ENCODE results near the gene POLQ. TPM values are rescaled to one million over a fixed set of nuclear protein-coding genes. Genes with fewer than 3 reads are reported as not detected.

The POLQ gene
- total and polyA plus RNA-seq, 10 of the 15 experiments (the other 5 are each of a cell fraction or from before 2014, with no cell fraction given): 3.3 to 22.4 (median 15.9) TPM

- no peak for ATAC-seq
Measured at GRCh38 chr3:121414924-121415323, 130.9 kb downstream of the POLQ start.

More at GRCh38 chr3:121414924-121415323, 130.9 kb downstream of the POLQ start:
- SMC1A ChIA-PET (ENCODE audit: uncharacterized antibody, unreplicated experiment): no interaction called here
- 100% methylated on average over 2 of the region's 2 CpGs for WGBS (ENCODE audit: insufficient coverage, insufficient replicate concordance, low lambda C conversion rate, missing lambda C conversion rate)
- CTCF ChIA-PET: interaction anchor here (0.7 to 1.5 kb wide), 2 partner anchors 9 to 388 kb away, joined by 3 read pairs; no protein-coding TSS in a partner anchor
- intact Hi-C loops (cut with micrococcal nuclease; ENCODE audit: unreplicated experiment): no loop called here
- no peaks in the 10 kb centered on the region for H3K9me3 ChIP-seq (replicated peaks; ENCODE audit: control insufficient read depth, insufficient read depth, low read length)
- no peak overlapping the region for H3K4me3 ChIP-seq
- H3K9ac ChIP-seq (ENCODE audit: control insufficient read depth, insufficient read depth, low read length): no peak overlapping the region
- no peaks in the 10 kb centered on the region for H4K20me1 ChIP-seq (ENCODE audit: control insufficient read depth, insufficient read depth)
- TF ChIP-seq ZBTB11 (CRISPR knock-in tag; IDR thresholded peaks at IDR 0.05): no peak
- TF ChIP-seq E2F8 (IDR thresholded peaks at IDR 0.05; ENCODE audit: low read depth, partially characterized antibody): no peak
- no peak for TF ChIP-seq IRF3 (IDR thresholded peaks at IDR 0.05)
- POLR2A ChIA-PET: no interaction called here
- RAD21 ChIA-PET (ENCODE audit: unreplicated experiment): no interaction called here
- FAIRE-seq: no peak
- H3K4me2 ChIP-seq (ENCODE audit: control insufficient read depth, insufficient read depth): no peak overlapping the region
- H2AFZ ChIP-seq (ENCODE audit: control insufficient read depth, low read depth, low read length): no peak overlapping the region
- H3K27me3 ChIP-seq (replicated peaks in 1 of 2; ENCODE audit: control insufficient read depth in 2 of 2, insufficient read depth in 2 of 2, low read length in 1 of 2): no peaks in the 10 kb centered on the region
- H3K4me1 ChIP-seq (ENCODE audit: control insufficient read depth, insufficient read depth, low read length): no peaks in the 10 kb centered on the region
- in situ Hi-C loops (cut with MboI): no loop called here
- no peak overlapping the region for H3K27ac ChIP-seq (ENCODE audit: control insufficient read depth, insufficient read depth)
- DNase-seq (ENCODE audit: low read depth, low spot score): no peak
- H3K36me3 ChIP-seq (ENCODE audit: control insufficient read depth in 2 of 2, insufficient read depth in 2 of 2, low read length in 1 of 2): no peaks in the 10 kb centered on the region
- no peaks in the 10 kb centered on the region for H3K79me2 ChIP-seq (ENCODE audit: control insufficient read depth, insufficient read depth, low read length)
- BruUV-seq (replicated peaks): no TSS peak

All from GM12878 (cell line).